Kidney epithelial cell (primary cell): ENCODE data around the gene RAPGEF1. TPM values are rescaled to one million over a fixed set of nuclear protein-coding genes. Genes with fewer than 3 reads are reported as not detected.
"Not testable (repeated sequence)": the region's sequence is repeated elsewhere in the genome, so short reads cannot be mapped to it uniquely, and the experiment has no call there.

ENCODE experiments used
- DNase-seq: peaks from one replicate; pipeline ENCODE4 v3.0.0-alpha.2; 2010; ENCODE audit warnings: low read depth
- H3K27me3 ChIP-seq: 2 replicates; pipeline ENCODE4 v1.6.0; 2011; ENCODE audit warnings: low read length; ENCODE audit not compliant: control insufficient read depth, insufficient read depth
- H3K36me3 ChIP-seq: 2 replicates; pipeline ENCODE4 v1.5.1; 2011; ENCODE audit warnings: low read length; ENCODE audit not compliant: control insufficient read depth, insufficient read depth
- H3K4me3 ChIP-seq: 2 replicates; pipeline ENCODE4 v1.5.1; 2011; ENCODE audit warnings: low read depth, mild to moderate bottlenecking, control low read depth, low read length
- total RNA-seq: library from RNA; depleted of rRNA; stranded (reverse); fragments of >200 nt; gene quantifications from 2 replicates; pipeline ENCODE4 v1.2.3, GENCODE V29; 2015
- TF ChIP-seq, protein P1 (sequence below): IDR thresholded peaks from 2 replicates; pipeline ENCODE4 v1.5.1; 2011; ENCODE audit warnings: mild to moderate bottlenecking, moderate library complexity, low read length, control low read depth, inconsistent platforms; ENCODE audit not compliant: insufficient read depth, poor library complexity, severe bottlenecking

The RAPGEF1 gene
- total RNA-seq, 1 donor from 2014 or later = 43.5 TPM

DNA sequence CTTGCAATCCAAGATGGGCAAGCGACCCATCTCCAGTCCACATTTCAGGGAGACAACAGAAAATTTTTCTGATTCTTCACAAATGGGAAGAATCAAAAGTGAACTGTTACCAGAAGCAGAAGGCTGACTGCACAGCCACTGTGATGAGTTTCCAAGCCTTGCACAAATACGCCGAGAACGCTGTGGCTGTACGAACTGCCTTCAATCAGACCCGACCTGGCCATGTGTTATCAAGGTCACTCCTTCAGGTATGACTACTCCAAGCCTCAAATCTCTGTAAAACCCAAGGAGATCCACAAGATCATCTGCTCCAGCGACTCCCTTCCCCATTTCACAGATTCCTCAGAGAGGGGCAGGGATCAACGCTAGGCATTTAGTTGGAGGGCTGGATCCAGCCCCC lies 26.9 kb downstream of the RAPGEF1 start:
- Histone ChIP-seq H3K36me3 (no peaks in the 10 kb centered on the region), H3K27me3 (no peaks in the 10 kb centered on the region), H3K4me3 (no peak overlapping the region)
- DNase-seq = no peak
- TF ChIP-seq, protein P1, sequence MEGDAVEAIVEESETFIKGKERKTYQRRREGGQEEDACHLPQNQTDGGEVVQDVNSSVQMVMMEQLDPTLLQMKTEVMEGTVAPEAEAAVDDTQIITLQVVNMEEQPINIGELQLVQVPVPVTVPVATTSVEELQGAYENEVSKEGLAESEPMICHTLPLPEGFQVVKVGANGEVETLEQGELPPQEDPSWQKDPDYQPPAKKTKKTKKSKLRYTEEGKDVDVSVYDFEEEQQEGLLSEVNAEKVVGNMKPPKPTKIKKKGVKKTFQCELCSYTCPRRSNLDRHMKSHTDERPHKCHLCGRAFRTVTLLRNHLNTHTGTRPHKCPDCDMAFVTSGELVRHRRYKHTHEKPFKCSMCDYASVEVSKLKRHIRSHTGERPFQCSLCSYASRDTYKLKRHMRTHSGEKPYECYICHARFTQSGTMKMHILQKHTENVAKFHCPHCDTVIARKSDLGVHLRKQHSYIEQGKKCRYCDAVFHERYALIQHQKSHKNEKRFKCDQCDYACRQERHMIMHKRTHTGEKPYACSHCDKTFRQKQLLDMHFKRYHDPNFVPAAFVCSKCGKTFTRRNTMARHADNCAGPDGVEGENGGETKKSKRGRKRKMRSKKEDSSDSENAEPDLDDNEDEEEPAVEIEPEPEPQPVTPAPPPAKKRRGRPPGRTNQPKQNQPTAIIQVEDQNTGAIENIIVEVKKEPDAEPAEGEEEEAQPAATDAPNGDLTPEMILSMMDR = no peak

DNA sequence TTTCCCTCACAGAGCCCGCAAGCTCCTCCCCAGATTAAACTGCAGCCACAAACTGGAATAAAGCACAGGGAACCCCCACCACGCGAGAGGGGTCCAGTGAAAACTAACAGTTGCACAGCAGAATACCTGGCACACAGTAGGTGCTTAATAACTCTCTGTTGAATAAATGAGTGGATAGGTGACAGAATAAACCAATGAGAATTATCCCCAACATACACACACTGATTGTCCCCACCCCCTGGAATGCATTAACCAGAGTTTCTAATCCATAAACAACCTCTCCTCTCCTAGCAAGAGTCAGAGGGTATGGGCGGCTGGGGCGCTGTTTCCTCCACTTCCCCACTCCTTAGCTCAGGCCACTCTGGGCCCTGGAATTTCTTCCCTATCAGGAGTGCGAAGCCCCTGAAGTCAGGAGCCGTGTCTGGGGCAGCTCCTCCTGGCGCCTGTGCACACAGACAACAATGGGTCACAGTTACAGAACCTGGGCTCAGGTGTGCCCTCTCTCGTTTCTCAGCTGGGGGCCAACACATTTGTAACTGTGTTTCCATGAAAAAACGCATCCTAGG lies 27.6 kb downstream of the RAPGEF1 start:
- no peak for DNase-seq
- no peaks in the 10 kb centered on the region for H3K36me3 ChIP-seq
- H3K4me3 ChIP-seq = no peak overlapping the region
- H3K27me3 ChIP-seq = no peaks in the 10 kb centered on the region
- TF ChIP-seq, protein P1 = no peak

DNA sequence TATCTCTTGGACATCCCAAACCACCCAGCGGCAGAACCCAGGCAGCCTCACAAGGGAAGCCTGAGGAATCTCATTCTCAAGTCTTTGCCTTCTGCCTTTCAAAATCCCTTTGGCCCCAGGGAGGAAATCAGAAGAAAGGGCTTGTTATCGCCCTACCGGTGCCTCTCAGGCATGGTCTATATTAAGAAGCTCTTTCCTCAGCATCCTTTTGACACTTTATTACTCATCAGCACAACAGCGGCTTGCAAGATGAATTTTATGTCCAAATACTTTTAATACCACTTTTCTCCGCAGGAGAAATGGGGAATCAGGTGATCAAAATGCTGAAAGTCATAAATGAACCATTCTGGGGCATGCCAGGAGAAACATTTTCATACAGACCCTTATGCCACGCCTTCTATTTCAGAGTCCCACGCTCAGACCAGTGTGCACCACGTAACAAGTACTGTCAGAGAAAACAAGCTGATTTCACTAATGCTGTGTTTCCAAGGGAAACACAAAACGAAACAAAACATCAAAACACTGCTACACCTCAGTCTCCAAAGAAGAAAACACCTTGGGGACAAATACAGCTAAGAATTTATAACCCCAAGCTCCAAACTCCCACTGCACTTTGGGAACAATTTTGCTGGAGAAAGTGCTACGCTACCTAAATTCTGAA lies 30.0 kb downstream of the RAPGEF1 start:
- no peak for DNase-seq
- Histone ChIP-seq H3K36me3 (no peaks in the 10 kb centered on the region), H3K27me3 (no peaks in the 10 kb centered on the region), H3K4me3 (no peak overlapping the region)
- TF ChIP-seq, protein P1 = no peak

DNA sequence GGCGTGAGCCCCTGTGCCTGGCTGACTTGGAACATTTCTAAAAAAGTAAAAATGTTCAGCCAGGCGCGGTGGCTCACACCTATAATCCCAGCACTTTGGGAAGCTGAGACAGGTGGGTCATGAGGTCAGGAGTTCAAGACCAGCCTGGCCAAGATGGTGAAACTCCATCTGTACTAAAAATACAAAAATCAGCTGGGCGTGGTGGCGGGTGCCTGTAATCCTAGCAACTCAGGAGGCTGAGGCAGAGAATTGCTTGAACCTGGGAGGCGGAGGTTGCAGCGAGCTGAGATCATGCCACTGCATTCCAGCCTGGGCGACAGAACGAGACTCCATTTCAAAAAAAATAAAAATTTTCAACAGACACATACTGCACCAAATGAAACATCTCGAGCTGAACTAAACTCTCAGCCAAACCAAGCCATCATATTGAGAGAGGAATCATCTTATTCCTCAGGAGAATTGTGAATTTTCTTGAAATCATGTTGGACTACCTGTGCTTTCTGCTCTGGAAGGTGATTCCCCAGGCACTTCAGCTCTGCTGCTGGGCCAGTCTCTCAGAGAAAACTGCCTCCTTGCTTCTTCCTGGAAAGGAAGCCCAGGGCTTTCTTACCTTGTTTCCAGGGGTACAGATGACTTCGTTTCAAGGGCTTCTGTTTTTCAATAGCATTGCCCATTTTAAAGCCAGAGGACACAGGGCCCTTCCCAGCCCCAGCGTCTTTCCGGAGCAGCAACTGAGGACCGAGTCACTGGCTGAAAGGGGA lies 30.7 kb downstream of the RAPGEF1 start:
- H3K36me3 ChIP-seq, H3K4me3 ChIP-seq, DNase-seq, H3K27me3 ChIP-seq: not testable (repeated sequence)

DNA sequence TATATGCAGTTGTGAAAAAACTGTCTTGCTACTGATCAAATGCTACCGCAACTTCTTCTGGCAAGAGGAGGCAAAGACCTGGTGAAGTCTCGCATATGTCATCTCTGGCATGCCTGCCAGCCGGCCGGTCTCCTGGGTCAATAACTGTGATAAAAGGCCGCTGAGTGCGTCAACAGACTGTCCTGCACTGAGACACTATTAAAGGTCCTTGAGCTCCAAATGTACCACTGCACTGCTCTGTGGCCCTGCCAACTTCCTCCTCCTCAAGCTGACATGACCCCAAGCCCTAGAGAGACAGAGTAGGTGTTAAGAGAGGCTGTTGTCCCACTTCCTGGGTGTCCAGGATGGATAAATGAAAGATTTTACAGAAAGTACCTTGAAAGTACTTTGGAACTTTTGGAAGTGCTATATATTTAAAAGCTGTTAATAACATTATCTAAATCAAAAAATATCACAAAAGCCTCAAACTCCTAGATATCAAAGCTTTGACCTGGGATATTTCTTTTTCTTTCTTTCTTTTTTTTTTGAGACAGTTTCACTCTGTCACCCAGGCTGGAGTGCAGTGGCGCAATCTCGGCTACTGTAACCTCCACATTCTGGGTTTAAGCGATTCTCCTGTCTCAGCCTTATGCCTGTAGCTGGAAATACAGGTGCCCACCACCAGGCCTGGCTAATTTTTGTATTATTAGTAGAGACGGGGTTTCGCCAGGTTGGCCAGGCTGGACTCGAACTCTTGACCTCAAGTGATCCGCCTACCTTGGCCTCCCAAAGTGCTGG lies 31.5 kb downstream of the RAPGEF1 start:
- Histone ChIP-seq H3K36me3 (no peaks in the 10 kb centered on the region), H3K4me3 (no peak overlapping the region), H3K27me3 (no peaks in the 10 kb centered on the region)
- TF ChIP-seq, protein P1 = no peak
- no peak for DNase-seq

DNA sequence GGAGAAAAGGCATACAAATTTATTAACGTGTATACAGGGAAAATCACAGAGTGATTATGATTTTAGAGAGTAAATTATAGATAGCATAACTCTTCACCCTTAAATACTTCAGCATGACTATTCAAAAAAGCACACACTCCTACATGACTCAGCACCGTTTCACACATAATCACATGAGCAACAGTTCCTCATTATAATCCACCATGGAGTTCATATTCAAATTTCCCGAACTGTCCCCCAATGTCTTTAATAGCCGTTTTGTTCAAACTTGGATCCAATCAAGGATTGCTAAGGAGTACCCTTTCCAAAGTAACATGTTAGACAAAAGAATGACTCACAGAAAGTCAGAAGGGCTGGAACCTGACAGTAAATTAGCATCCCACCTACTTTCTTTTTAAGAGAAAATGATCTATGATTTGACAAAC lies 32.1 kb downstream of the RAPGEF1 start:
- H3K36me3 ChIP-seq = no peaks in the 10 kb centered on the region
- H3K4me3 ChIP-seq = no peak overlapping the region
- no peak for DNase-seq
- TF ChIP-seq, protein P1 = no peak
- no peaks in the 10 kb centered on the region for H3K27me3 ChIP-seq
